Glutamatergic neuron (in vitro differentiated cells): Measurements from ENCODE around the gene TANGO6. TPM values are rescaled to one million over a fixed set of nuclear protein-coding genes. Genes with fewer than 3 reads are reported as not detected.

ENCODE experiments used
- DNase-seq: peaks from one replicate; pipeline ENCODE4 v3.0.0; 2022
- H3K27ac Mint-ChIP-seq: one replicate; pipeline ENCODE4 v1.8.0; 2020; ENCODE audit warnings: mild to moderate bottlenecking, mixed read lengths, inconsistent platforms; ENCODE audit not compliant: unreplicated experiment
- H3K27me3 Mint-ChIP-seq: one replicate; pipeline ENCODE4 v1.8.0; 2020; ENCODE audit warnings: mild to moderate bottlenecking, moderate library complexity, mixed read lengths, inconsistent platforms; ENCODE audit not compliant: unreplicated experiment
- H3K36me3 Mint-ChIP-seq: one replicate; pipeline ENCODE4 v1.8.0; 2020; ENCODE audit warnings: mild to moderate bottlenecking, mixed read lengths, inconsistent platforms; ENCODE audit not compliant: unreplicated experiment
- H3K4me1 Mint-ChIP-seq: one replicate; pipeline ENCODE4 v1.8.0; 2020; ENCODE audit warnings: mild to moderate bottlenecking, low read depth, mixed read lengths, inconsistent platforms; ENCODE audit not compliant: unreplicated experiment
- H3K4me3 Mint-ChIP-seq: one replicate; pipeline ENCODE4 v1.8.0; 2020; ENCODE audit warnings: mild to moderate bottlenecking, mixed read lengths, inconsistent platforms; ENCODE audit not compliant: unreplicated experiment
- H3K9me3 Mint-ChIP-seq: one replicate; pipeline ENCODE4 v1.8.0; 2020; ENCODE audit warnings: mild to moderate bottlenecking, moderate library complexity, mixed read lengths, inconsistent platforms; ENCODE audit not compliant: unreplicated experiment
- total RNA-seq: library from RNA; stranded (reverse); fragmentation: NEBNext Ultra II Directional; extraction: Animal tissue kit (Norgen Biotek cat#: 25700); gene quantifications from one replicate; pipeline ENCODE4 v1.2.1, GENCODE V29; 2021; ENCODE audit not compliant: unreplicated experiment
- TF ChIP-seq, protein P1 (sequence below): fragments of 200-600 bp; sonication (generic); IDR thresholded peaks from one replicate; pipeline ENCODE4 v1.5.0; 2021; ENCODE audit not compliant: partially characterized antibody, unreplicated experiment

Gene TANGO6
- total RNA-seq, 1 donor from 2014 or later, result 16.1 TPM

DNA sequence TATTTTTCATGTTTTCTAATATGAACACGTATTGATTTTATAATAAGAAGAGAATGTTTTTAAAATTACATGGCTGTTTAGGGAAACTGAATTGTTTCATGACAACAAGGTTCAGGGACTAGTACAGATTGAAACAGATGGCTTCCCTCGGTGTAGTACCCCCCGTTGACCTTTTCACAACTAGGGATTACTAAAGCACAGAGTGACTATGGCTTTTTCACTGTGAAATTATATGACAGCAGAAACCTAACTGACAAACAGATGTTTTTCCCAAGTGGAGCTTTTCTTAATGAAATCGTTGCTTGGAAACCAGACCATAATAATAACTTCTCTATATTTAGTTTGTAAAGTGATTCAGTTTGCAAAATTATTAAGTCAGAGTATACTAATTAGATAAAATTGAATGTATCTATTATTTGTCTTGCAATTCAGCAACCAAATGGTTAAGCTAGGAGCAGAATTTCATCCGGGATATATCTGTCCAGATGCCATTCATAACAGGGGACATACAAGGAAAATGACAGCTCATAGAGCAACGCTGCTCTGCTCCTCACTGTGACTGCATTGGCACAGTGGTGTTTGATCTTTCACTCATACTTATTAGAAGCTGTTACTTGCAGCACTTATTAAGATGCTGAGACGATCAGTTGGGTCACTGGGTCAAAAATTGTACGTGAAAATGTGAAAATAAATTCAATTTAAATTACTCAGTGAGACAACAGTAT, 111.7 kb downstream of the TANGO6 start:
- Mint-ChIP-seq H3K4me1 (peaks cover 10% of the 10 kb centered on the region), H3K9me3 (peaks cover 1% of the 10 kb centered on the region), H3K36me3 (no peaks in the 10 kb centered on the region), H3K27me3 (peaks cover 2% of the 10 kb centered on the region), H3K4me3 (no peak overlapping the region), H3K27ac (no peak overlapping the region)
- DNase-seq, result no peak
- TF ChIP-seq, protein P1, sequence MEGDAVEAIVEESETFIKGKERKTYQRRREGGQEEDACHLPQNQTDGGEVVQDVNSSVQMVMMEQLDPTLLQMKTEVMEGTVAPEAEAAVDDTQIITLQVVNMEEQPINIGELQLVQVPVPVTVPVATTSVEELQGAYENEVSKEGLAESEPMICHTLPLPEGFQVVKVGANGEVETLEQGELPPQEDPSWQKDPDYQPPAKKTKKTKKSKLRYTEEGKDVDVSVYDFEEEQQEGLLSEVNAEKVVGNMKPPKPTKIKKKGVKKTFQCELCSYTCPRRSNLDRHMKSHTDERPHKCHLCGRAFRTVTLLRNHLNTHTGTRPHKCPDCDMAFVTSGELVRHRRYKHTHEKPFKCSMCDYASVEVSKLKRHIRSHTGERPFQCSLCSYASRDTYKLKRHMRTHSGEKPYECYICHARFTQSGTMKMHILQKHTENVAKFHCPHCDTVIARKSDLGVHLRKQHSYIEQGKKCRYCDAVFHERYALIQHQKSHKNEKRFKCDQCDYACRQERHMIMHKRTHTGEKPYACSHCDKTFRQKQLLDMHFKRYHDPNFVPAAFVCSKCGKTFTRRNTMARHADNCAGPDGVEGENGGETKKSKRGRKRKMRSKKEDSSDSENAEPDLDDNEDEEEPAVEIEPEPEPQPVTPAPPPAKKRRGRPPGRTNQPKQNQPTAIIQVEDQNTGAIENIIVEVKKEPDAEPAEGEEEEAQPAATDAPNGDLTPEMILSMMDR, result no peak

DNA sequence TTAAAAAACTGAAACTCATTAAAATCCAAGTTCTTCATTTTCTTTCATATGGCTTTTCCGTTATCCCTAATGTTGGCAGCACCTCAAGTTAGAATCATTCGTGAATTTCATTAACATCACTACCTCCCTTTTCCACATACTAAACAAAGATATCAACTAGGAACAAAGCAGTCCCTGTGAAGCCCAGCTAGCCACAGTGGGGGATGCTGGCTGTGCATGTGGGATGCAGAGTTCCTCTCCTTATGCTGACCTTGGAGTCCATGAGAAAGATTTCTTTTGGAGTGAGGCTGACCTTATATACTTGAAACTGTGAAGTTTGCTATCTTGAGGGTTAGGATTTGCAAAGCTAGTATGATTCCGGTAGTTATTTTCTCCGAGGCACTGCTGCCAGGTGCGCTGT, 117.6 kb downstream of the TANGO6 start:
- Mint-ChIP-seq H3K4me3 (no peak overlapping the region), H3K27ac (no peak overlapping the region), H3K27me3 (no peaks in the 10 kb centered on the region), H3K36me3 (peaks cover 5% of the 10 kb centered on the region), H3K9me3 (no peaks in the 10 kb centered on the region), H3K4me1 (no peaks in the 10 kb centered on the region)
- no peak for DNase-seq
- TF ChIP-seq, protein P1, result no peak

DNA sequence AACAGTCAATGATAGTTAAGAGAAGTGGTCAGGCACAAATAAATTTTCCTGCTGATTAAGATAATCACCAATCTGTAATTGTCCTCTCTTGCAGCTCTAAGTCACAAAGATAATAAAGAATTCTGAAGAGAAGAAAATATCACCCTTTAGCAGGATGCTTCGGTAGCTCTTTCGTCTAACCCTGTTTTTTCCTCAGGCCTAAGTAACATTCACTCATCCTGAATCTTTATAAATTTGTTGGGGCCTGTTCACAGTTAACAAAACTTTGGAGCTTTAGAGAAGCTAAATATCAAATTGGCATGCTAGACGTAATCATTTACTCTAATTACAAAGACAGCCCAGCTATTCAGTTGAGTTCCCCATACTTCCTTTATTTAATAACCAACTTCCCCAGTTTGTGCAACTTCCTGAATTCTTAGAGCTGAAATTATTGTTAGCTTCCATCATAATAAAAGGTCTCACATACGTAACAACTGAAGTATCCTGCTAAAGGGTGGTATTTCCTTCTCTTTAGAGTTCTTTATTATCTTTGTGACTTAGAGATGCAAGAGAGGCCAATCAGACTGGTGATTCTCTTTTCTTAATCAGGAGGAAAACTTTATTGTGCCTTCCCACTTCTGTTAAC, 118.6 kb downstream of the TANGO6 start:
- Mint-ChIP-seq H3K27me3 (no peaks in the 10 kb centered on the region), H3K9me3 (no peaks in the 10 kb centered on the region), H3K27ac (no peak overlapping the region), H3K4me3 (no peak overlapping the region), H3K36me3 (peaks cover 5% of the 10 kb centered on the region), H3K4me1 (no peaks in the 10 kb centered on the region)
- DNase-seq, result no peak
- TF ChIP-seq, protein P1, result no peak

DNA sequence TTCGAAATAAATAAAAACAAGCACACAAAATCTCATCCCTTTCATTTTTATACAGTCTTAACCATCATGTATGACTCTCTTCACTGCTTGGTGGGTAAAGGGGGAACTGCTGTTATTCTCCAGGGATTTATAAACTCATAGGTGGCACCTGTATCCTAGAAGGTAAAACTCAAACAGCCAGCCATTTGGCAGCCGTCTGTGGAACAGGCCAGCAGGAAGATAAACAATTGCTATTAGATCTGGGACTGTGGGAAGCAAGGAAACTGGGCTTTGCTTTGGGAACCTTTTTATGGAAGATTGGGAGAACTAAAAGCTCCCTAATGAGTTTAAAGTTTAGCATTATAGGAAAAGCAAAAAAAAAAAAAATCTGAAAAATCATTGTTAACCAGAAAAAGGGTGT, 126.0 kb downstream of the TANGO6 start:
- no peaks in the 10 kb centered on the region for H3K36me3 Mint-ChIP-seq
- H3K27ac Mint-ChIP-seq, result no peak overlapping the region
- peaks cover 7% of the 10 kb centered on the region for H3K4me1 Mint-ChIP-seq
- H3K9me3 Mint-ChIP-seq, result peaks cover 4% of the 10 kb centered on the region
- H3K27me3 Mint-ChIP-seq, result peaks cover 4% of the 10 kb centered on the region
- TF ChIP-seq, protein P1, result no peak
- H3K4me3 Mint-ChIP-seq, result no peak overlapping the region
- no peak for DNase-seq

DNA sequence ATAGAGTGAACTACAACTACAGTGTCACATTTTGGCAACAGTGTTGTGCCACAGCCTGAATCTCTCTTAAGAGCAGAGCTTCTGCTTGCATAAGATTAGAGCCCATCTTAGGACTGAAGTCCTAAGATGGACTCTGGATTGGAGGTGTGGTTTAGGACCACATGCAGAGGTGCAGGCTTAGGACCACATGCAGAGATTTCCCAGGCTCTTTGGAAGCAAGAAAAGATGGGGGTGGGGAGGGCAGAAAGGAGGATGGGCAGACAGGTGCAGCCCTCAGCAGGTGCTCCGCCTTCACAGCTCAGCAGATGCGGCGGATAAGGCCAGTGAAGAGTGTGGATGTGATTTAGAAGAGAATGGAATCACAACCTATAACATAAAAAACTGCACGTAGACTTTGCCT, 128.7 kb downstream of the TANGO6 start:
- Mint-ChIP-seq H3K27me3 (peaks cover 4% of the 10 kb centered on the region), H3K9me3 (peaks cover 4% of the 10 kb centered on the region), H3K4me1 (peaks cover 7% of the 10 kb centered on the region), H3K27ac (no peak overlapping the region), H3K4me3 (no peak overlapping the region), H3K36me3 (no peaks in the 10 kb centered on the region)
- TF ChIP-seq, protein P1, result no peak
- no peak for DNase-seq
